Superior temporal gyrus (tissue), 1 donor: ENCODE data around the gene MARK3.

ENCODE experiments used
- DNase-seq: peaks from one replicate; pipeline ENCODE4 v3.0.0-alpha.2; 2016; ENCODE audit errors: extremely low spot score

The MARK3 gene

GRCh38 chr14:103395244-103395643 is 10.0 kb downstream of the MARK3 start:
- DNase-seq, result no peak

- no peak for DNase-seq
These were observed 11.2 kb downstream of the MARK3 start for GRCh38 chr14:103396463-103396862.

GRCh38 chr14:103398427-103399195 is 13.4 kb downstream of the MARK3 start:
- DNase-seq, result peak; percentile 6

GRCh38 chr14:103400537-103400936 is 15.3 kb downstream of the MARK3 start:
- DNase-seq, result no peak

- DNase-seq, result peak; percentile 32
These were observed 16.3 kb downstream of the MARK3 start for GRCh38 chr14:103401223-103402214.

GRCh38 chr14:103402695-103403094 is 17.5 kb downstream of the MARK3 start:
- DNase-seq, result no peak

GRCh38 chr14:103404032-103404918 is 19.1 kb downstream of the MARK3 start:
- DNase-seq, result peak; percentile 20

- no peak for DNase-seq
These were observed 19.7 kb downstream of the MARK3 start for GRCh38 chr14:103404920-103405319.

GRCh38 chr14:103408491-103409155 is 23.4 kb downstream of the MARK3 start:
- DNase-seq, result no peak

GRCh38 chr14:103416916-103417315 is 31.7 kb downstream of the MARK3 start:
- peak; percentile 79 for DNase-seq

- no peak for DNase-seq
These were observed 33.2 kb downstream of the MARK3 start for GRCh38 chr14:103418481-103418818.

- DNase-seq, result no peak
These were observed 36.3 kb downstream of the MARK3 start for GRCh38 chr14:103421556-103421955.

GRCh38 chr14:103423050-103423461 is 37.8 kb downstream of the MARK3 start:
- DNase-seq, result no peak

- no peak for DNase-seq
These were observed 42.5 kb downstream of the MARK3 start for GRCh38 chr14:103427485-103428443.

- no peak for DNase-seq
These were observed 43.7 kb downstream of the MARK3 start for GRCh38 chr14:103428723-103429556.

GRCh38 chr14:103430358-103430757 is 45.1 kb downstream of the MARK3 start:
- no peak for DNase-seq

GRCh38 chr14:103432627-103433026 is 47.4 kb downstream of the MARK3 start:
- DNase-seq, result no peak

- no peak for DNase-seq
These were observed 48.8 kb downstream of the MARK3 start for GRCh38 chr14:103433916-103434563.
